Measurements from ENCODE around the gene MIDN. TPM values are rescaled to one million over a fixed set of nuclear protein-coding genes. Genes with fewer than 3 reads are reported as not detected.

Gene MIDN
- total and polyA plus RNA-seq, 2 experiments from 2014 or later: 30.1 to 98.4 TPM

DNA sequence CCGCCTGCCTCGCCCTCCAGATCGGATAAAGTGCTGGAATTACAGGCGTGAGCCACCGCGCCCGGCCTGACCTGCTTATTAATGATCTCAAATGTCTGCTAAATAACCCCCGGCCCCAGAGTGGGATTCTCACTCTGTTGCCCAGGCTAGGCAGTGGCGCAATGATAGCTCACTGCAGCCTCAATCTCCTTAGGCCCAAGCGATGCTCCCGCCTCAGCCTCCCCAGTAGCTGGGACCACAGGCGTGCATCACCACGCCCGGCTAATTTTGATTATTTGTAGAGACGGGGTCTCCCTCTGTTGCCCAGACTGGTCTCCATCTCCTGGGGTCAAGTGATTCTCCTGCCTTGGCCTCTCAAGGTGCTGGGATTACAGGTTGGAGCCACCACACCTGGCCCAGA lies 7.5 kb upstream of the MIDN start:
- Histone ChIP-seq H4K20me1 (ENCODE audit: insufficient read depth, poor library complexity, severe bottlenecking) (no peaks in the 10 kb centered on the region), H3K27me3 (no peaks in the 10 kb centered on the region), H3K4me3 (no peak overlapping the region), H3K9me3 (ENCODE audit: low read depth) (no peaks in the 10 kb centered on the region), H3K9me2 (replicated peaks; ENCODE audit: insufficient read depth) (no peaks in the 10 kb centered on the region), H3K36me3 (replicated peaks; ENCODE audit: insufficient read depth, low read depth) (no peaks in the 10 kb centered on the region), H2AFZ (peak overlapping the region; percentile 57), H3K79me2 (peaks cover 25% of the 10 kb centered on the region), H3K27ac (peak overlapping the region; percentile 38), H3K4me1 (ENCODE audit: insufficient read depth) (peaks cover 43% of the 10 kb centered on the region), H3K4me2 (peak overlapping the region; percentile 97)
- TF ChIP-seq EZH2 (IDR thresholded peaks at IDR 0.05; ENCODE audit: borderline replicate concordance): no peak
- TF ChIP-seq EZH2phosphoT487 (IDR thresholded peaks at IDR 0.05; ENCODE audit: low read depth, severe bottlenecking, unreplicated experiment): no peak
- no peak for TF ChIP-seq CTCF (IDR thresholded peaks at IDR 0.05; ENCODE audit: poor library complexity)
- 79% methylated on average over 15 of the region's 15 CpGs for WGBS (ENCODE audit: low lambda C conversion rate, missing lambda C conversion rate)
- DNase-seq (ENCODE audit: low spot score): no peak

- no peak for TF ChIP-seq EZH2phosphoT487 (IDR thresholded peaks at IDR 0.05; ENCODE audit: low read depth, severe bottlenecking, unreplicated experiment)
- no peak for TF ChIP-seq EZH2 (IDR thresholded peaks at IDR 0.05; ENCODE audit: borderline replicate concordance)
- no peak for TF ChIP-seq CTCF (IDR thresholded peaks at IDR 0.05; ENCODE audit: poor library complexity)
- peak within 1 kb of the TSS; percentile 74 for H3K4me3 ChIP-seq
- H3K27me3 ChIP-seq: no peaks in the 10 kb centered on the region
- H4K20me1 ChIP-seq (ENCODE audit: insufficient read depth, poor library complexity, severe bottlenecking): no peaks in the 10 kb centered on the region
- no peaks in the 10 kb centered on the region for H3K9me2 ChIP-seq (replicated peaks; ENCODE audit: insufficient read depth)
- peaks cover 21% of the 10 kb centered on the region for H3K79me2 ChIP-seq
- no peaks in the 10 kb centered on the region for H3K36me3 ChIP-seq (replicated peaks; ENCODE audit: insufficient read depth, low read depth)
- H3K9me3 ChIP-seq (ENCODE audit: low read depth): no peaks in the 10 kb centered on the region
- H3K27ac ChIP-seq: peak within 1 kb of the TSS; percentile 53
- peak within 1 kb of the TSS; percentile 57 for H2AFZ ChIP-seq
- peaks cover 45% of the 10 kb centered on the region for H3K4me1 ChIP-seq (ENCODE audit: insufficient read depth)
- WGBS (ENCODE audit: low lambda C conversion rate, missing lambda C conversion rate): 2% methylated on average over 45 of the region's 79 CpGs
- H3K4me2 ChIP-seq: peak within 1 kb of the TSS; percentile 97
- DNase-seq (ENCODE audit: low spot score): peak; percentile 98
Measured at GRCh38 chr19:1241417-1242095, 6.8 kb upstream of the MIDN start, which contains the start of gene ATP5F1D. Gene ATP5F1D (plus strand): TSS chr19:1241751. CDS start chr19:1241851, 100 bp downstream.

- no peaks in the 10 kb centered on the region for H3K9me2 ChIP-seq (replicated peaks; ENCODE audit: insufficient read depth)
- H3K36me3 ChIP-seq (replicated peaks; ENCODE audit: insufficient read depth, low read depth): no peaks in the 10 kb centered on the region
- peak overlapping the region; percentile 97 for H3K4me2 ChIP-seq
- no peaks in the 10 kb centered on the region for H3K9me3 ChIP-seq (ENCODE audit: low read depth)
- peak overlapping the region; percentile 100 for H3K27ac ChIP-seq
- H2AFZ ChIP-seq: no peak overlapping the region
- no peaks in the 10 kb centered on the region for H4K20me1 ChIP-seq (ENCODE audit: insufficient read depth, poor library complexity, severe bottlenecking)
- H3K4me3 ChIP-seq: no peak overlapping the region
- peak; percentile 93 for DNase-seq (ENCODE audit: low spot score)
- TF ChIP-seq EZH2phosphoT487 (IDR thresholded peaks at IDR 0.05; ENCODE audit: low read depth, severe bottlenecking, unreplicated experiment) (no peak), EZH2 (IDR thresholded peaks at IDR 0.05; ENCODE audit: borderline replicate concordance) (no peak), CTCF (IDR thresholded peaks at IDR 0.05; ENCODE audit: poor library complexity) (peak; percentile 90)
- H3K79me2 ChIP-seq: peaks cover 28% of the 10 kb centered on the region
- H3K27me3 ChIP-seq: no peaks in the 10 kb centered on the region
- peaks cover 51% of the 10 kb centered on the region for H3K4me1 ChIP-seq (ENCODE audit: insufficient read depth)
- 71% methylated on average over 32 of the region's 33 CpGs for WGBS (ENCODE audit: low lambda C conversion rate, missing lambda C conversion rate)
Measured at GRCh38 chr19:1243768-1244692, 4.4 kb upstream of the MIDN start.

Data from hepatocyte (in vitro differentiated cells).